Measurements from ENCODE around the gene EPO. TPM values are rescaled to one million over a fixed set of nuclear protein-coding genes. Genes with fewer than 3 reads are reported as not detected.

EPO gene
- total RNA-seq, 1 experiment from 2014 or later = 0.30 TPM

GRCh38 chr7:100671353-100672327 lies 48.6 kb upstream of the EPO start:
- H3K27me3 ChIP-seq (ENCODE audit: insufficient read depth, low read length) = no peaks in the 10 kb centered on the region
- H3K9me3 ChIP-seq (ENCODE audit: control insufficient read depth in 1 of 2, insufficient read depth in 1 of 2, low read depth in 1 of 2, low read length in 2 of 2) = no peaks in the 10 kb centered on the region
- no peaks in the 10 kb centered on the region for H3K9me2 ChIP-seq (ENCODE audit: insufficient read depth)
- H3K27ac ChIP-seq (ENCODE audit: low read depth, low read length) = no peak overlapping the region
- ChIA-PET RAD21 (ENCODE audit: low non-redundant PET in 1 of 2, low total read pairs in 2 of 2, uncharacterized antibody in 2 of 2, unreplicated experiment in 2 of 2) (interaction anchor here in 1 of 2 experiments (0.6 kb wide), 1 partner anchor 37 kb away, joined by 3 read pairs; no protein-coding TSS in a partner anchor), POLR2A (interaction anchor here (0.7 to 1.2 kb wide), 2 partner anchors 59 to 85 kb away, joined by 3 to 5 read pairs; partner anchors contain the start of genes FBXO24, LRCH4 and MOSPD3), CTCF (no interaction called here)
- H2AFZ ChIP-seq (ENCODE audit: low read depth, low read length, poor library complexity, severe bottlenecking) = no peak overlapping the region
- H3K79me2 ChIP-seq (ENCODE audit: insufficient read depth, low read length) = peaks cover 23% of the 10 kb centered on the region
- H3K9ac ChIP-seq (ENCODE audit: low read length) = no peak overlapping the region
- no peak overlapping the region for H3K4me2 ChIP-seq (ENCODE audit: low read length)
- no TSS peak for BruUV-seq (replicated peaks)
- DNase-seq (ENCODE audit: low read depth, low spot score) (no peak), ATAC-seq (no peak)
- no peaks in the 10 kb centered on the region for H4K20me1 ChIP-seq (ENCODE audit: insufficient read depth)
- TF ChIP-seq ZNF274 (IDR thresholded peaks at IDR 0.05; ENCODE audit: low read depth, low read length) = no peak
- no peak for TF ChIP-seq ELF1 (IDR thresholded peaks at IDR 0.05; ENCODE audit: borderline replicate concordance, low read depth)
- TF ChIP-seq SRF (IDR thresholded peaks at IDR 0.05; ENCODE audit: low read depth) = no peak
- TF ChIP-seq JUND (IDR thresholded peaks at IDR 0.05) = no peak
- TF ChIP-seq ZFX (IDR thresholded peaks at IDR 0.05) = no peak
- TF ChIP-seq SP1 (IDR thresholded peaks at IDR 0.05; ENCODE audit: low read depth) = no peak
- TF ChIP-seq EGR1 (IDR thresholded peaks at IDR 0.05; ENCODE audit: low read depth) = no peak
- TF ChIP-seq TCF7L2 (IDR thresholded peaks at IDR 0.05; ENCODE audit: borderline replicate concordance, extremely low read depth, insufficient read depth, insufficient read length) = no peak
- TF ChIP-seq EZH2 (IDR thresholded peaks at IDR 0.05) = no peak
- H3K36me3 ChIP-seq (ENCODE audit: control insufficient read depth in 1 of 2, insufficient read depth in 2 of 2, low read length in 2 of 2) = no peaks in the 10 kb centered on the region; a peak in 1 of 4 replicates
- H3K4me3 ChIP-seq (replicated peaks in 1 of 2; ENCODE audit: low read depth in 1 of 2, low read length in 2 of 2) = no peak overlapping the region
- intact Hi-C loops (cut with micrococcal nuclease) = loop anchor here (2.0 kb wide), 1 partner anchor 39 kb away; no protein-coding TSS in a partner anchor
- H3K4me1 ChIP-seq (ENCODE audit: control insufficient read depth in 1 of 2, insufficient read depth in 2 of 2, low read length in 2 of 2) = peaks cover 0 to 11% of the 10 kb centered on the region in 2 experiments; a peak in 1 of 4 replicates
